Panc1 (cell line): Measurements from ENCODE around the gene EYS.

ENCODE experiments used
- CTCF ChIP-seq: fragments of 450-650 bp; IDR thresholded peaks from 2 replicates; pipeline ENCODE4 v1.5.1; 2017; ENCODE audit warnings: mild to moderate bottlenecking
- REST ChIP-seq, 2 experiments: IDR thresholded peaks; 2 replicates each; pipeline ENCODE4 v1.6.1; 2011 to 2012; ENCODE audit warnings: low read depth in 2 of 2, control low read depth in 1 of 2, low read length in 1 of 2, mild to moderate bottlenecking in 1 of 2, moderate library complexity in 1 of 2; ENCODE audit not compliant: insufficient read depth in 1 of 2

- TF ChIP-seq CTCF, result no peak
- TF ChIP-seq REST (IDR thresholded peaks at IDR 0.05; ENCODE audit: insufficient read depth in 1 of 2, low read depth in 2 of 2, low read length in 1 of 2), result no peak
Measured at GRCh38 chr6:64049736-64050135, 1657.3 kb downstream of the EYS start.
